Loucy (cell line): Measurements from ENCODE around the gene CDHR5.

Experiments used
- EZH2phosphoT487 ChIP-seq: fragments of 200-600 bp; IDR thresholded peaks from 2 replicates; pipeline ENCODE4 v1.6.1; 2018; ENCODE audit warnings: antibody characterized with exemption, mild to moderate bottlenecking, moderate library complexity, borderline replicate concordance
- TF ChIP-seq, protein P1 (sequence below): fragments of 200-600 bp; sonication (generic); conservative IDR thresholded peaks from 2 replicates; pipeline ENCODE4 v1.5.1; 2014; ENCODE audit warnings: mild to moderate bottlenecking, antibody characterized with exemption, low read length

DNA sequence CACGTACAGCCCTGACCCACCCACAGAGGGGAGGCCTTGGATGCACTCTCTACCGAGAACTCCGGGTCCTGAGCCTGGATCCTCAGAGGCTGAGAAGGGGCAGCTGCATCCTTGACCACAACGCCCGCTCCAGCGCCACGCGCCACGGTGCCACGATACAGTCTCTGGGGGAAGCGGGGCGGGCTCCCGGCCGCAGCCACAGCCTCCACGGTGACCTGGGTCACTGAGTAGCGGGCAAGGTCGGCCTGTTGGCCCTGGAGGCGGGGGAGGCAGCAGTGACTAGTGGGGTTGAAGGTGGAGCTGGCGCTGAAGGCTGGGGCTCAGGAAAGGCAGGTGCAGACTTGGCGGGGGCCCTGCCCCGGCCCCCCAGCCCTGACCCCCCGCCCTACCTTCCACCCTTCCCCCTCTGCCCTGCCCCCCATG is 5.1 kb downstream of the CDHR5 start:
- TF ChIP-seq, protein P1, sequence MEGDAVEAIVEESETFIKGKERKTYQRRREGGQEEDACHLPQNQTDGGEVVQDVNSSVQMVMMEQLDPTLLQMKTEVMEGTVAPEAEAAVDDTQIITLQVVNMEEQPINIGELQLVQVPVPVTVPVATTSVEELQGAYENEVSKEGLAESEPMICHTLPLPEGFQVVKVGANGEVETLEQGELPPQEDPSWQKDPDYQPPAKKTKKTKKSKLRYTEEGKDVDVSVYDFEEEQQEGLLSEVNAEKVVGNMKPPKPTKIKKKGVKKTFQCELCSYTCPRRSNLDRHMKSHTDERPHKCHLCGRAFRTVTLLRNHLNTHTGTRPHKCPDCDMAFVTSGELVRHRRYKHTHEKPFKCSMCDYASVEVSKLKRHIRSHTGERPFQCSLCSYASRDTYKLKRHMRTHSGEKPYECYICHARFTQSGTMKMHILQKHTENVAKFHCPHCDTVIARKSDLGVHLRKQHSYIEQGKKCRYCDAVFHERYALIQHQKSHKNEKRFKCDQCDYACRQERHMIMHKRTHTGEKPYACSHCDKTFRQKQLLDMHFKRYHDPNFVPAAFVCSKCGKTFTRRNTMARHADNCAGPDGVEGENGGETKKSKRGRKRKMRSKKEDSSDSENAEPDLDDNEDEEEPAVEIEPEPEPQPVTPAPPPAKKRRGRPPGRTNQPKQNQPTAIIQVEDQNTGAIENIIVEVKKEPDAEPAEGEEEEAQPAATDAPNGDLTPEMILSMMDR, result no peak
- TF ChIP-seq EZH2phosphoT487, result no peak
